Erythroblast (primary cell): ENCODE measurements around the gene PDE4D.

Source experiments
- GATA1 ChIP-seq: IDR thresholded peaks from 2 replicates; pipeline ENCODE4 v1.6.1; 2011; ENCODE audit warnings: low read depth, mild to moderate bottlenecking, control low read depth, low read length, moderate library complexity
- POLR2A ChIP-seq: IDR thresholded peaks from 2 replicates; pipeline ENCODE4 v1.6.1; 2011; ENCODE audit warnings: mild to moderate bottlenecking, low read length

DNA sequence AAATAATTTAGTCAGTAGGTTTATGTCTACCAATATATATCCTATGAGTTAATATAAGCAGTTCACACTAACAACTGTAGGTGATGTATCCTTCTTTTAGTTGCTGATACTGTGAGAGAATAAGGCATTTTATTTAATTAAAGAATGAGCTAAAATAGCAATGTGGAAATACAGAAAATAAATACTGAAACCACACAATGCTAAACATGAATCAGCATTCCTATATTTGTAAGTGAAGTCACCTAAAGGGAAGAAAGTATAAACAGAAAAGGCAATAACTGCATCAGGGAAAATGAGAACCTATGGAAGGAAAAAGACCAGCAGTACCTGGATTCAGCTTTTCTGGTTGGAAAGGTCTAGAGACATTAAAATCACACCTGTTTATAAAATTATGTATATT, 336.0 kb downstream of the PDE4D start:
- TF ChIP-seq POLR2A (no peak), GATA1 (no peak)
